Smooth muscle cell (in vitro differentiated cells): ENCODE measurements around the gene UCHL3. TPM values are rescaled to one million over a fixed set of nuclear protein-coding genes. Genes with fewer than 3 reads are reported as not detected.

Source experiments
- DNase-seq: peaks from one replicate; lab custom pipeline; 2025; ENCODE audit not compliant: unreplicated experiment; lab: John Stamatoyannopoulos, UW
- H2AFZ ChIP-seq: fragments of 200-600 bp; sonication (generic); 2 replicates; pipeline ENCODE4 v1.6.0; 2016; ENCODE audit warnings: antibody characterized with exemption, low read depth, mild to moderate bottlenecking
- H3F3A ChIP-seq: fragments of 200-600 bp; sonication (generic); 2 replicates; pipeline ENCODE4 v1.6.0; 2017; ENCODE audit warnings: antibody characterized with exemption, low read depth
- H3K27ac ChIP-seq: fragments of 200-600 bp; sonication (generic); 2 replicates; pipeline ENCODE4 v1.5.1; 2016; ENCODE audit warnings: low read depth, mild to moderate bottlenecking
- H3K27me3 ChIP-seq: fragments of 200-600 bp; sonication (generic); 2 replicates; pipeline ENCODE4 v1.6.1; 2016; ENCODE audit warnings: low read depth, mild to moderate bottlenecking
- H3K36me3 ChIP-seq: fragments of 200-600 bp; sonication (generic); 2 replicates; pipeline ENCODE4 v1.5.1; 2016; ENCODE audit warnings: low read depth
- H3K4me1 ChIP-seq: fragments of 200-600 bp; sonication (generic); 2 replicates; pipeline ENCODE4 v1.5.1; 2016; ENCODE audit warnings: low read depth
- H3K4me2 ChIP-seq: fragments of 200-600 bp; sonication (generic); 2 replicates; pipeline ENCODE4 v1.6.0; 2016; ENCODE audit warnings: mild to moderate bottlenecking
- H3K4me3 ChIP-seq: fragments of 200-600 bp; sonication (generic); 2 replicates; pipeline ENCODE4 v1.5.1; 2016; ENCODE audit warnings: mild to moderate bottlenecking
- H3K79me2 ChIP-seq: fragments of 200-600 bp; sonication (generic); 2 replicates; pipeline ENCODE4 v1.6.0; 2016; ENCODE audit warnings: low read depth, mild to moderate bottlenecking
- H3K9ac ChIP-seq: fragments of 200-600 bp; sonication (generic); 2 replicates; pipeline ENCODE4 v1.6.0; 2016; ENCODE audit warnings: low read depth
- H3K9me3 ChIP-seq: fragments of 200-600 bp; sonication (generic); replicated peaks from 2 replicates; pipeline ENCODE4 v1.5.1; 2016; ENCODE audit warnings: low read depth
- H4K20me1 ChIP-seq: fragments of 200-600 bp; sonication (generic); 2 replicates; pipeline ENCODE4 v1.6.0; 2016; ENCODE audit warnings: low read depth
- WGBS: methylation state at CpG from one replicate; pipeline ENCODE4 v1.1.7; 2016; ENCODE audit warnings: low lambda C conversion rate; 5-methylcytosine and 5-hydroxymethylcytosine counted together
- polyA plus RNA-seq: library from polyadenylated mRNA; unstranded; fragments of >200 nt; fragmentation: Nextera tagmentation; extraction: Ambion mirVana; gene quantifications from 2 replicates; pipeline ENCODE4 v1.2.1, GENCODE V29; 2016
- total RNA-seq: library from RNA; depleted of rRNA; stranded (reverse); fragments of >200 nt; gene quantifications from 2 replicates; pipeline ENCODE4 v1.2.3, GENCODE V29; 2014
- TF ChIP-seq, protein P1 (sequence below): fragments of 200-600 bp; sonication (generic); IDR thresholded peaks from 2 replicates; pipeline ENCODE4 v1.5.1; 2017; ENCODE audit warnings: borderline replicate concordance, mild to moderate bottlenecking, antibody characterized with exemption; ENCODE audit not compliant: insufficient read depth, poor library complexity, severe bottlenecking

Gene UCHL3
- total and polyA plus RNA-seq, 2 experiments from 2014 or later, result 47.3 to 50.9 TPM

DNA sequence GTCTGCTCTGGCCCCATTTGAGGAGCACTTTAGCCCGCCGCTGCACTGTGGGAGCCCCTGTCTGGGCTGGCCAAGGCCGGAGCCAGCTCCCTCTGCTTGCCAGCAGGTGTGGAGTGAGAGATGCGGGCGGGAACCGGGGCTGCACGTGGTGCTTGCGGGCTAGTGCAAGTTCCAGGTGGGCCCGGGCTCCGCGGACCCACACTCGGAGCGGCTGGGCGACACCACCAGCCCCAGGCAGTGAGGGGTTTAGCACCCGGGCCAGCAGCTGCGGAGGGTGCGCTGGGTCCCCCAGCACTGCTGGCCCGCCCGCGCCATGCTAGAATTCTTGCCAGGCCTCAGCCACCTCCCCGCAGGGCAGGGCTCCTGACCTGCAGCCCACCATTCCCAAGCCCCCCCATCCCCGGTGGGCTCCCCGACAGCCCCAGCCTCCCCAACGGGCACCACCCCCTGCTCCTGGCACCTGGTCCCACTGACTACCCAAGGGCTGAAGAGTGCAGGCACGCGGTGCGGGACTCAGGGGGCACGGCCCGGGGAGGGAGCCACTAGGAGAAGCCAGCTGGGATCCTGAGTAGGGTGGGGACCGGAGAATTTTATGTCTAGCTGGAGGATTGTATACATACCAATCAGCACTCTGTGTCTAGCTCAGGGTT lies 31.0 kb upstream of the UCHL3 start:
- Histone ChIP-seq H3F3A (no peaks in the 10 kb centered on the region), H3K4me3 (no peak overlapping the region), H4K20me1 (no peaks in the 10 kb centered on the region), H3K79me2 (no peaks in the 10 kb centered on the region), H3K9me3 (no peaks in the 10 kb centered on the region), H3K36me3 (no peaks in the 10 kb centered on the region), H3K4me2 (no peak overlapping the region), H3K27me3 (no peaks in the 10 kb centered on the region), H3K4me1 (no peaks in the 10 kb centered on the region), H3K9ac (no peak overlapping the region), H3K27ac (no peak overlapping the region), H2AFZ (no peak overlapping the region)
- WGBS, result 97% methylated on average over 26 of the region's 30 CpGs
- TF ChIP-seq, protein P1, sequence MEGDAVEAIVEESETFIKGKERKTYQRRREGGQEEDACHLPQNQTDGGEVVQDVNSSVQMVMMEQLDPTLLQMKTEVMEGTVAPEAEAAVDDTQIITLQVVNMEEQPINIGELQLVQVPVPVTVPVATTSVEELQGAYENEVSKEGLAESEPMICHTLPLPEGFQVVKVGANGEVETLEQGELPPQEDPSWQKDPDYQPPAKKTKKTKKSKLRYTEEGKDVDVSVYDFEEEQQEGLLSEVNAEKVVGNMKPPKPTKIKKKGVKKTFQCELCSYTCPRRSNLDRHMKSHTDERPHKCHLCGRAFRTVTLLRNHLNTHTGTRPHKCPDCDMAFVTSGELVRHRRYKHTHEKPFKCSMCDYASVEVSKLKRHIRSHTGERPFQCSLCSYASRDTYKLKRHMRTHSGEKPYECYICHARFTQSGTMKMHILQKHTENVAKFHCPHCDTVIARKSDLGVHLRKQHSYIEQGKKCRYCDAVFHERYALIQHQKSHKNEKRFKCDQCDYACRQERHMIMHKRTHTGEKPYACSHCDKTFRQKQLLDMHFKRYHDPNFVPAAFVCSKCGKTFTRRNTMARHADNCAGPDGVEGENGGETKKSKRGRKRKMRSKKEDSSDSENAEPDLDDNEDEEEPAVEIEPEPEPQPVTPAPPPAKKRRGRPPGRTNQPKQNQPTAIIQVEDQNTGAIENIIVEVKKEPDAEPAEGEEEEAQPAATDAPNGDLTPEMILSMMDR, result no peak
- no peak for DNase-seq

DNA sequence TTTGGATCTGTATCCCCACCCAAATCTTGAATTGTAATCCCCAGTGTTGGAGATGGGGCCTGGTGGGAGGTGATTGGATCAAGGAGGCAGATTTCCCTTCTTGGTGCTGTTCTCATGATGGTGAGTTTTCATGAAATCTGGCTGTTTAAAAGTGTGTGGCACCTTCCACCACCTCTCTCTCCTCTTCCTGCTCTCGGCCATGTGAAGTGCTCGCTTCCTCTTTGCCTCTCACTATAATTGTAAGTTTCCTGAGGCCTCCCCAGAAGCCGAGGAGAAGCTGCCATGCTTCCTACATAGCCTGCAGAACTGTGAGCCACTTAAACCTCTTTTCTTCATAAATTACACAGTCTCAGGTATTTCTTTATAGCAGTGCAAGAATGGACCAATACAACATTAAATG lies 27.6 kb upstream of the UCHL3 start:
- Histone ChIP-seq H3K4me2 (no peak overlapping the region), H3K27ac (no peak overlapping the region)
- 90% methylated on average over 3 of the region's 3 CpGs for WGBS

DNA sequence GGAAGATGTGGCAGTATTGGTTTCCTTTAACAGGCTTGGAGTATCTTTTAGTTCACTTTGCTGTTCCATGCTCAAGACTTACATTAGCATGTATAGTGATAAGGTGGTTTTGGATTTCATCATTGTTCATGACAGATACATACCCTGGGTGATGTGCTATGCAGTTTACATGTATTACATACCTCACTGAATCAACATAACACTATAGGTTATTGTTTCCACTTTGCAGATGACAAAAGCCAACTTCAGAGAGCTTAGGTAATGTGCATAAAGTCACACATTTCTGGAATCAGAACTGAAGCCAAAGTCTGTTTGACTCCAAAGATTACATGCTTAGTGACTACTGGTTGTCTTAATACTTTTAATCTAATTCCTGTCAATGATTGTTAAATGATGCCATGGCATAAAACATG lies 19.0 kb upstream of the UCHL3 start:
- DNase-seq, result no peak
- no peak overlapping the region for H2AFZ ChIP-seq
- H4K20me1 ChIP-seq, result no peaks in the 10 kb centered on the region
- no peaks in the 10 kb centered on the region for H3F3A ChIP-seq
- peaks cover 8% of the 10 kb centered on the region for H3K79me2 ChIP-seq
- H3K36me3 ChIP-seq, result peaks cover 3% of the 10 kb centered on the region
- H3K27me3 ChIP-seq, result no peaks in the 10 kb centered on the region
- no peak overlapping the region for H3K4me2 ChIP-seq
- H3K9ac ChIP-seq, result no peak overlapping the region
- H3K27ac ChIP-seq, result no peak overlapping the region
- H3K4me1 ChIP-seq, result no peaks in the 10 kb centered on the region
- TF ChIP-seq, protein P1, result no peak
- H3K4me3 ChIP-seq, result no peak overlapping the region
- no peaks in the 10 kb centered on the region for H3K9me3 ChIP-seq

More for the DNA sequence above, 27.6 kb upstream of the UCHL3 start:
- Histone ChIP-seq H3K79me2 (no peaks in the 10 kb centered on the region), H3K9me3 (no peaks in the 10 kb centered on the region), H3K9ac (no peak overlapping the region), H4K20me1 (no peaks in the 10 kb centered on the region), H3K27me3 (no peaks in the 10 kb centered on the region), H2AFZ (no peak overlapping the region), H3K36me3 (no peaks in the 10 kb centered on the region), H3K4me1 (no peaks in the 10 kb centered on the region), H3K4me3 (no peak overlapping the region), H3F3A (no peaks in the 10 kb centered on the region)
- TF ChIP-seq, protein P1, result no peak
- DNase-seq, result no peak

DNA sequence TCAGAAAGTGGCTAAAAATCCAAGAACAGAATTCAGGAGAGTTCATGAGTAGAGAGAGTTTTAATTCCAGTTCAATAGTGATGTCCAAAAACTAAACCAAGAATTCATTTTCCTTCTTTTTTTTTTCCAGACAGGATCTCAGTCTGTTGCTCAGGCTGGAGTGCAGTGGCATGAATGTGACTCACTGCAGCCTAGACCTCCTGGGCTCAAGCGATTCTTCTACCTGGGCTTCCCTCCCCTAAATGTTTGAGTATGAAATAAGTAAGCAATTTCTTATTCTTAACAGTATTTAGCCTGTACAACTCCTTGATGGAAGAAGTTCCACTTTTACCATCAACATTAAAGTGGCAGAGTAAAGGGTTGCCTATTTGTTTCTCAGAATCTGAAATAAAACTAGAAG lies 15.7 kb upstream of the UCHL3 start:
- Histone ChIP-seq H3K27ac (peak overlapping the region; percentile 24), H3K27me3 (no peaks in the 10 kb centered on the region), H3K9ac (no peak overlapping the region), H3K4me1 (peaks cover 16% of the 10 kb centered on the region), H3F3A (no peaks in the 10 kb centered on the region), H2AFZ (no peak overlapping the region), H4K20me1 (peaks cover 6% of the 10 kb centered on the region), H3K79me2 (peaks cover 29% of the 10 kb centered on the region), H3K4me2 (no peak overlapping the region), H3K36me3 (peaks cover 6% of the 10 kb centered on the region), H3K4me3 (no peak overlapping the region), H3K9me3 (no peaks in the 10 kb centered on the region)
- WGBS, result 76% methylated on average over 1 of the region's 1 CpG
- TF ChIP-seq, protein P1, result no peak
- no peak for DNase-seq
